ENCODE data around the gene DCD.

Gene DCD

DNA sequence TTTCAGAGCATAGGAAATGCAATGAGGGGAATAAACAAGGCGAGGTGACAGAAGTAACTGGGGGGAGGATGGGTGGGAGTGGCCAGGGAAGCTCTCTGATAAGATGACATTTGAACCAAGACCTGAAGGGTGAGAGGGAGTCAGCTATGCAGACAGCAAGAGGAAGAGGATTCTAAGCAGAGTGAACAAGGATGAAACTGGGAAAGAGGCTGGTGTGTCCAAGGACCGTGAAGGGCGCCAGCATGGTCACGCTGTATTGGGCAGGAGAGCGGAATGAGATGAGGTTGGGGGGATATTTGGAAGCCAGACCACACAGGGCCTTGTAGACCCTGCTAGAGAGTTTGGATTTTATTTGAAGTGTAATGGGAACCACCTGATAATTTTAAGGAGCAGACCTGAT, 49.2 kb downstream of the DCD start:
- Histone ChIP-seq H3K36me3 (ENCODE audit: control insufficient read depth, low read length) (no peaks in the 10 kb centered on the region), H3K4me1 (ENCODE audit: control insufficient read depth, low read length) (no peaks in the 10 kb centered on the region), H3K79me2 (ENCODE audit: control insufficient read depth, low read length) (no peaks in the 10 kb centered on the region), H3K9me2 (replicated peaks; ENCODE audit: control insufficient read depth, low read length) (no peaks in the 10 kb centered on the region), H3K27me3 (ENCODE audit: control insufficient read depth, low read length) (0 out of 2 replicates have a peak, but pooled peaks cover 2% of the 10 kb centered on the region), H3K4me3 (ENCODE audit: low read length) (no peak overlapping the region), H3F3A (ENCODE audit: control insufficient read depth, insufficient read depth) (no peaks in the 10 kb centered on the region), H3K4me2 (ENCODE audit: low read length) (no peak overlapping the region), H3K9me3 (ENCODE audit: control insufficient read depth, insufficient read depth, low read length) (no peaks in the 10 kb centered on the region), H4K20me1 (ENCODE audit: control insufficient read depth, insufficient read depth, low read depth, low read length) (no peaks in the 10 kb centered on the region), H3K27ac (ENCODE audit: low read depth, low read length) (no peak overlapping the region)
- TF ChIP-seq, protein P1, sequence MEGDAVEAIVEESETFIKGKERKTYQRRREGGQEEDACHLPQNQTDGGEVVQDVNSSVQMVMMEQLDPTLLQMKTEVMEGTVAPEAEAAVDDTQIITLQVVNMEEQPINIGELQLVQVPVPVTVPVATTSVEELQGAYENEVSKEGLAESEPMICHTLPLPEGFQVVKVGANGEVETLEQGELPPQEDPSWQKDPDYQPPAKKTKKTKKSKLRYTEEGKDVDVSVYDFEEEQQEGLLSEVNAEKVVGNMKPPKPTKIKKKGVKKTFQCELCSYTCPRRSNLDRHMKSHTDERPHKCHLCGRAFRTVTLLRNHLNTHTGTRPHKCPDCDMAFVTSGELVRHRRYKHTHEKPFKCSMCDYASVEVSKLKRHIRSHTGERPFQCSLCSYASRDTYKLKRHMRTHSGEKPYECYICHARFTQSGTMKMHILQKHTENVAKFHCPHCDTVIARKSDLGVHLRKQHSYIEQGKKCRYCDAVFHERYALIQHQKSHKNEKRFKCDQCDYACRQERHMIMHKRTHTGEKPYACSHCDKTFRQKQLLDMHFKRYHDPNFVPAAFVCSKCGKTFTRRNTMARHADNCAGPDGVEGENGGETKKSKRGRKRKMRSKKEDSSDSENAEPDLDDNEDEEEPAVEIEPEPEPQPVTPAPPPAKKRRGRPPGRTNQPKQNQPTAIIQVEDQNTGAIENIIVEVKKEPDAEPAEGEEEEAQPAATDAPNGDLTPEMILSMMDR (IDR thresholded peaks at IDR 0.05; ENCODE audit: low read depth, low read length, poor library complexity, severe bottlenecking), result no peak
- no peak for TF ChIP-seq EZH2phosphoT487 (IDR thresholded peaks at IDR 0.05; ENCODE audit: borderline replicate concordance, low read length)

DNA sequence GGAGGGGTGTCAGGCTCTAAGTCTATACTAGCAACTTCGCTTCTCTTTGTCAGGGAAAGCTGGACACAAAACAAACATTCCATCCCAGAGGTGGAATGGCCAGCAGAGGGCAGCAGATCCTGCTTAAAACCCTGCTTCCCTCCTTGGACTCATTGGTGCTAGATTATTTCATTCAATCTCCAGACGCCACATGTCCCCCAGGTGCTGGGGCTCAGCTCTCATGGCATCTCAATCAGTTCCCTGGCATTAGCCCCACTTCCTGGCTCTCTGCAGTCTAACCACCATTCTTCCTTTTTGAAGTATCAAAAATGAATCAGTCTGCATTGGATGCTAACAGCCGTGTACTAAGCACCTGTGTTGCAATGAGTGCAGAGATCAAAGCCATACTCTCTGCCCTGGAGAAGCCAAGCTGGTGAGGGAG, 51.6 kb downstream of the DCD start:
- 0 out of 2 replicates have a peak, but pooled peaks cover 5% of the 10 kb centered on the region for H3K27me3 ChIP-seq (ENCODE audit: control insufficient read depth, low read length)

DNA sequence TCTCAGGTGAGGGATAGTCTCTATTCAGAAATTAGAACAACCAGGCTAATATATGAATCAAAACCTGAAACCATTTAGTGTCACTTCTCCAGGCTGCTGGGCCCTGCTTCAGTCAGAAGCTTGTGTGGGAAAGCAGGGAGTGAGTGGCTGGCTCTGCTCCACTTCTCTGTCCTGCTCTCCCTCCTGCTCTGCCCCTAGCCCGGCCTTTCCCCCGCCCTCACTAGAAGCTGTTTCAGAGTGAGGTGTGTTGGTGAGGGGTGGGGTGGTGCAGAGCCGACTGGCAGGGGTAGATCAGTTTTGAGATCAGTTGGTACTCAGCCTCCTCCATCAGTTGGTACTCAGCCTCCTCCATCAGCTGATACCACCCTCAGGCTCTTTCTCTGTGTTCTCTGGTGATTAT, 52.7 kb downstream of the DCD start:
- H3K27ac ChIP-seq (ENCODE audit: low read depth, low read length), result no peak overlapping the region
- H3K9me2 ChIP-seq (replicated peaks; ENCODE audit: control insufficient read depth, low read length), result no peaks in the 10 kb centered on the region
- H3K36me3 ChIP-seq (ENCODE audit: control insufficient read depth, low read length), result no peaks in the 10 kb centered on the region
- H3K4me2 ChIP-seq (ENCODE audit: low read length), result no peak overlapping the region
- no peaks in the 10 kb centered on the region for H3K79me2 ChIP-seq (ENCODE audit: control insufficient read depth, low read length)
- TF ChIP-seq, protein P1 (IDR thresholded peaks at IDR 0.05; ENCODE audit: low read depth, low read length, poor library complexity, severe bottlenecking), result no peak
- TF ChIP-seq EZH2phosphoT487 (IDR thresholded peaks at IDR 0.05; ENCODE audit: borderline replicate concordance, low read length), result no peak
- no peaks in the 10 kb centered on the region for H4K20me1 ChIP-seq (ENCODE audit: control insufficient read depth, insufficient read depth, low read depth, low read length)
- no peaks in the 10 kb centered on the region for H3K4me1 ChIP-seq (ENCODE audit: control insufficient read depth, low read length)
- no peaks in the 10 kb centered on the region for H3K9me3 ChIP-seq (ENCODE audit: control insufficient read depth, insufficient read depth, low read length)
- H3F3A ChIP-seq (ENCODE audit: control insufficient read depth, insufficient read depth), result no peaks in the 10 kb centered on the region
- H3K27me3 ChIP-seq (ENCODE audit: control insufficient read depth, low read length), result 0 out of 2 replicates have a peak, but pooled peaks cover 5% of the 10 kb centered on the region
- H3K4me3 ChIP-seq (ENCODE audit: low read length), result no peak overlapping the region

More for the DNA sequence above, 51.6 kb downstream of the DCD start:
- Histone ChIP-seq H3K4me2 (ENCODE audit: low read length) (no peak overlapping the region), H3F3A (ENCODE audit: control insufficient read depth, insufficient read depth) (no peaks in the 10 kb centered on the region), H4K20me1 (ENCODE audit: control insufficient read depth, insufficient read depth, low read depth, low read length) (no peaks in the 10 kb centered on the region), H3K9me3 (ENCODE audit: control insufficient read depth, insufficient read depth, low read length) (no peaks in the 10 kb centered on the region), H3K4me1 (ENCODE audit: control insufficient read depth, low read length) (no peaks in the 10 kb centered on the region), H3K9me2 (replicated peaks; ENCODE audit: control insufficient read depth, low read length) (no peaks in the 10 kb centered on the region), H3K27ac (ENCODE audit: low read depth, low read length) (no peak overlapping the region), H3K79me2 (ENCODE audit: control insufficient read depth, low read length) (no peaks in the 10 kb centered on the region), H3K4me3 (ENCODE audit: low read length) (no peak overlapping the region), H3K36me3 (ENCODE audit: control insufficient read depth, low read length) (no peaks in the 10 kb centered on the region)
- no peak for TF ChIP-seq EZH2phosphoT487 (IDR thresholded peaks at IDR 0.05; ENCODE audit: borderline replicate concordance, low read length)
- TF ChIP-seq, protein P1 (IDR thresholded peaks at IDR 0.05; ENCODE audit: low read depth, low read length, poor library complexity, severe bottlenecking), result peak; percentile 94

Measured in DOHH2 (cell line).